HG03064 (cell line): Measurements from ENCODE around the gene MAD2L1BP.
"Not testable (repeated sequence)": the region's sequence is repeated elsewhere in the genome, so short reads cannot be mapped to it uniquely, and the experiment has no call there.

Source experiments
- ATAC-seq: cut with Tn5 transposase; IDR thresholded peaks from one replicate; pipeline ENCODE4 v1.9.1; 2021; ENCODE audit warnings: low read depth; ENCODE audit not compliant: unreplicated experiment

MAD2L1BP gene, protein sequence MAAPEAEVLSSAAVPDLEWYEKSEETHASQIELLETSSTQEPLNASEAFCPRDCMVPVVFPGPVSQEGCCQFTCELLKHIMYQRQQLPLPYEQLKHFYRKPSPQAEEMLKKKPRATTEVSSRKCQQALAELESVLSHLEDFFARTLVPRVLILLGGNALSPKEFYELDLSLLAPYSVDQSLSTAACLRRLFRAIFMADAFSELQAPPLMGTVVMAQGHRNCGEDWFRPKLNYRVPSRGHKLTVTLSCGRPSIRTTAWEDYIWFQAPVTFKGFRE

GRCh38 chr6:43635387-43636307 is at the start of gene MAD2L1BP:
TSS of gene MAD2L1BP (plus strand) at chr6:43635840. CDS start at chr6:43635876, 36 bp downstream.
- ATAC-seq = no peak

DNA sequence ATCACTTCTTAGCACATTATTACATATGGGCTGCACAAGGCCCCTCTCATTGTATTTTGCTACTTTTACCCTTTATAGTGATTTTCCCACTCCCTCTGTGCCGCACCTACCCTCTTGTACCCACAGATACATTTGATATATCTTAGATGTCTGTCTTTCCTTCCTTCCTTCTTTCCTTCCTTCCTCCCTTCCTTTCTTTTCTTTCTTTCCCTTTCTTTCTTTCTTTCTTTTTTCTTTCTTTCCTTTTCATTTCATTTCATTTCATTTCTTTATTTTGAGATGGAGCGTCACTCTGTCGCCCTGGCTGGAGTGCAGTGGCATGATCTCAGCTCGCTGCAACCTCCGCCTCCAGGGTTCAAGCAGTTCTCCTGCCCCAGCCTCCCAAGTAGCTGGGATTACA is 47.4 kb upstream of the MAD2L1BP start:
- ATAC-seq = no peak

GRCh38 chr6:43589564-43589963 is 46.1 kb upstream of the MAD2L1BP start:
- not testable (repeated sequence) for ATAC-seq

GRCh38 chr6:43593938-43594337 is 41.7 kb upstream of the MAD2L1BP start:
- ATAC-seq = no peak

DNA sequence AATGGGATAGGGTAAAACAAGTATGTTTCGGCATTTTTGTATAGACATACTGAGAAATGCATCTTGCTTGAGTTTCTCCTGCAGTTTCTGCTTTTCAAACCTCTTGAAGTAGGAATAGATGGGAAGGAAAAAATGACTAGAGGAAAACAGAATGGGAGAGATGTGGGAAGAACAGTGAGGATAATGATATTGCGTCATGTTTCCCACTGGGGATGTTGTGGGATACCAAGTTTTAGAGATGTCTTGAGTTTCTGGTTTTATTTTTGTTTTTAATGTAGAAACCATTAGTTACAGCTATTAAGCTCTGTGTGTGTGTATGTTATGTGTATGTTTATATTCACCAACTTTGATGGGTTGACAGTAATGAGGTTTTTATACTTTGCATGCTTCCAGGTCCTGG is 35.0 kb upstream of the MAD2L1BP start:
- no peak for ATAC-seq

- ATAC-seq = no peak
These were observed 31.5 kb upstream of the MAD2L1BP start for GRCh38 chr6:43604174-43604573.

DNA sequence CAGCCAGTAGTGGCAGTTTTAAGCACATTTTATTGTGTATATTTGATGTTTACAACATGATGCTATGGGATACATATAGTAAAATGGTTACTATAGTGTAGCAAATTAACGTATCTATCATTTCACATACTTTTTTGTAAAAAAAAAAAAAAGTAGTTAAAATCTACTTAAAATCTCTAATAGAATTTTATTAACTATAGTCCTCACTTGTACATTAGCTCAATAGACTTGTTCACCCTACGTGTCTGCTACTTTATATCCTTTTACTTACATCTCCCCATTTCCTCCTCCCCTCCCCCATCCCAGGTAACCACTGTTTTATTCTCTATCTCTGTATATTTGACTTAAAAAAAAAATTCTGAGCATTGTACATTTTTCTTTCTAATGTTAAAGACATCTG is 29.6 kb upstream of the MAD2L1BP start:
- ATAC-seq = no peak

GRCh38 chr6:43608310-43608763 is 27.3 kb upstream of the MAD2L1BP start:
- no peak for ATAC-seq

DNA sequence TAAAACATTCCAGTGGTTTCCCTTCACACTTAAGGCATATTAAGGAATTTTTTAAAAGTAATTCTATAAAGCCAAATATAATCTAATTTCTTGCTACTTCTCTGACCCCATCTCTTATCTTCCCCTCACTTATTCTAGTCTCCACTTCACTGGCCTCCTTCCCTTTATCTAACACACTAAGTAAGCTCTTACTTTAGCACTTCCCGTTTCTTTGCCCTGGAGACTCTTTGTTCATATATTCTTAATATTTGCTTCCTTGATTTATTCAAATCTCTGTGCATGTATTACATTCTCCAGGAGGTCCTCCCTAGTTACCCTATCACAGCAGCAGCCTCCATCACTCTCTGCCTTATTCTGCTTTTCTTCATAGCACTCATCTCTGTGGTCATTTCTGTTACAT is 26.8 kb upstream of the MAD2L1BP start:
- no peak for ATAC-seq

- ATAC-seq = no peak
These were observed 26.2 kb upstream of the MAD2L1BP start for GRCh38 chr6:43609402-43609801.

DNA sequence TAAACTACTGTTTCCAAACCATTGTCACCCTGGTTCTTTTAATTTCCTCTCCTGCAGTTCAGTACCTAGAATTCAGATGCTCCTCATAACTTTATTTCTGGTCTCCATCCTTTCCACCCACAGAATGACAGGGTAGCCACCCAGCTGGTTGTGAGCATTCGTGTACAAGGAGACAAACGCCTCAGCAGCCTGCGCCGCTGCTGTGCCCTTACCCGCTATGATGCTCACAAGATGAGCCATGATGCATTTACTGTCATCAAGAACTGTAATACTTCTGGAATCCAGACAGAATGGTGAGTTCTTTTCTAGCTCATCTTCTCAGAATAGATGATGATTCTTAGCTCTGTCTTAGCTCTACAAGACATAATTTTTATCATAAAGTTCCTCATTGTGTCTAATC is 25.2 kb upstream of the MAD2L1BP start:
- ATAC-seq = no peak

DNA sequence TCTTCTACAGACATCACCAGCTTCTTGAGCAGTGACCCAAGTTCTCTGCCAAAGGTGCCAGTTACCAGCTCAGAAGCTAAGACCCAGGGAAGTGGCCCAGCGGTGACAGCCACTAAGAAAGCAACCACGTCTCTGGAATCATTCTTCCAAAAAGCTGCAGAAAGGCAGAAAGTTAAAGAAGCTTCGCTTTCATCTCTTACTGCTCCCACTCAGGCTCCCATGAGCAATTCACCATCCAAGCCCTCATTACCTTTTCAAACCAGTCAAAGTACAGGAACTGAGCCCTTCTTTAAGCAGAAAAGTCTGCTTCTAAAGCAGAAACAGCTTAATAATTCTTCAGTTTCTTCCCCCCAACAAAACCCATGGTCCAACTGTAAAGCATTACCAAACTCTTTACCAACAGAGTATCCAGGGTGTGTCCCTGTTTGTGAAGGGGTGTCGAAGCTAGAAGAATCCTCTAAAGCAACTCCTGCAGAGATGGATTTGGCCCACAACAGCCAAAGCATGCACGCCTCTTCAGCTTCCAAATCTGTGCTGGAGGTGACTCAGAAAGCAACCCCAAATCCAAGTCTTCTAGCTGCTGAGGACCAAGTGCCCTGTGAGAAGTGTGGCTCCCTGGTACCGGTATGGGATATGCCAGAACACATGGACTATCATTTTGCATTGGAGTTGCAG is 21.8 kb upstream of the MAD2L1BP start:
- no peak for ATAC-seq

DNA sequence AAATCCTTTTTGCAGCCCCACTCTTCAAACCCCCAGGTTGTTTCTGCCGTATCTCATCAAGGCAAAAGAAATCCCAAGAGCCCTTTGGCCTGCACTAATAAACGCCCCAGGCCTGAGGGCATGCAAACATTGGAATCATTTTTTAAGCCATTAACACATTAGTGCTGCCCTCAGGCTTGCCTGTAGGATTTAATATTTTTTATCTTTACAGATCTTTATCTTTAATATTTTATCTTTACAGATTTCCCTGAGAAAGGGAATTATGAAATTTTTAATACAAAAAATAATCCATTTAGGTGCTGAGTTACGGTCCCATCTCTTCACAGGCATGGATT is 21.3 kb upstream of the MAD2L1BP start:
- ATAC-seq = no peak

DNA sequence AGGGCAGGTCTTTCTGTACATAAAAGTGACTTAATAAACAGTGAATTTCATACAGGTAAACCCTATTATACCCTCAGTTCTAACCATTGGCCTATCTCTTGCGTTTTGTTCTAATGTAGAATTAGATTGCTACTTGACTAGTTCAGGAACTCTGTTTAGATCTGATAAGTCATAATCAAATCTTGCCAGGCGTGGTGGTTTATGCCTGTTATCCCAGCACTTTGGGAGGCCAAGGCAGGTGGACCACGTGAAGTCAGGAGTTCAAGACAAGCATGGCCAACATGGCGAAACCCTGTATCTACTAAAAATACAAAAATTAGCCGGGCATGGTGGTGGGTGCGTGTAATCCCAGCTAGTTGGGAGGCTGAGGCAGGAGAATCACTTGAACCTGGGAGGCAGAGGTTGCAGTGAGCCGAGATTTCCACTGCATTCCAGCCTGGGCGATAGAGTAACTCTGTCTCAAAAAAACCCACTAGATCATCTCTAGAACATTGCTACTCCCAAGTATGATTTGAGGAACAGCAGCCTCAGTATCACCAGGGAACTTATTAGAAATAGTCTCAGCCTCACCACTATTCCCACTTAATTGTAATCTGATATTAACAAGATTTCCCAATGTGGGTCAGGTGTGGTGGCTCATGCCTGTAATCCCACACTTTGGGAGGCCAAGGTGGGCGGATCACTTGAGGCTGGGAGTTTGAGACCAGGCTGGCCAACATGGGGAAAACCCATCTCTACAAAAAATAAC is 18.7 kb upstream of the MAD2L1BP start:
- ATAC-seq = no peak

GRCh38 chr6:43621078-43621835 is 14.4 kb upstream of the MAD2L1BP start:
- ATAC-seq = no peak

- ATAC-seq = no peak
These were observed 13.8 kb upstream of the MAD2L1BP start for GRCh38 chr6:43621836-43622180.

- no peak for ATAC-seq
These were observed 13.1 kb upstream of the MAD2L1BP start for GRCh38 chr6:43622541-43622940.

GRCh38 chr6:43623880-43624785 is 11.5 kb upstream of the MAD2L1BP start:
- ATAC-seq = no peak

- ATAC-seq = no peak
These were observed 10.8 kb upstream of the MAD2L1BP start for GRCh38 chr6:43624786-43625288.
